ENCODE data around the gene SZT2.

DNA sequence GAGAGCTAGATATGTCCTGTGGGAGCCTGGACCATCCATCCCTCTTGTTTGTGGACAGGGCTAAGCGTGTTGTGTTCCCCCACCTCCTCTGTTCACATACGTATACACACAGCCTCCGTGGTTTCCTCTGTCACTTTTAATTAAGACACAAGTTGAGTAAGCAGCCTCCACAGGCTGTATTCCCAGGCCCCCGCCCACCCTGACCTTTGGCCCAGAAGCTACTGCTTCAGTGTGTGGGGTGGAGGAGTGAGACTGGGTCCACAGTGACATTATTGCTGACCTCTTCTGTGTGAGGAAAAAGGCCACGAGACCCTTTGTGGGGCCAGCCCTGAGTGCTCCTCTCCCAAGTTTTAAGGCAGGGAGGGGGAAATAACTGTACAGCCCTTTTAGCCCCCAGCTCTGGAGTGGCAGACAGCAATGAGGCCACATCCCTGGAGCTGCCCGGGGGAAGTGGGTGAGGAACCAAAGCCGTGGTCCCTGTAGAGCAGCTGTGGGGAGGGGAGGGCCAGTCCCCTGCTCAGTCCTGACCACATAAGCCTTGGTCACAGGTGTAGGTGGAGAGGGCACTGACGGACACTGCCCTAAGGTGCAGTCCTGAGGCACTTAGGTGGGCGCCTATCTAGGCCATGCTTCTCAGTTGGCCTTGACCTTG, 26.3 kb upstream of the SZT2 start:
- TF ChIP-seq MAFF (IDR thresholded peaks at IDR 0.05; ENCODE audit: low read depth, low read length) (no peak), PTBP1 (IDR thresholded peaks at IDR 0.05; ENCODE audit: low read depth, low read length, poor library complexity, severe bottlenecking) (no peak)
- TF ChIP-seq, protein P1, sequence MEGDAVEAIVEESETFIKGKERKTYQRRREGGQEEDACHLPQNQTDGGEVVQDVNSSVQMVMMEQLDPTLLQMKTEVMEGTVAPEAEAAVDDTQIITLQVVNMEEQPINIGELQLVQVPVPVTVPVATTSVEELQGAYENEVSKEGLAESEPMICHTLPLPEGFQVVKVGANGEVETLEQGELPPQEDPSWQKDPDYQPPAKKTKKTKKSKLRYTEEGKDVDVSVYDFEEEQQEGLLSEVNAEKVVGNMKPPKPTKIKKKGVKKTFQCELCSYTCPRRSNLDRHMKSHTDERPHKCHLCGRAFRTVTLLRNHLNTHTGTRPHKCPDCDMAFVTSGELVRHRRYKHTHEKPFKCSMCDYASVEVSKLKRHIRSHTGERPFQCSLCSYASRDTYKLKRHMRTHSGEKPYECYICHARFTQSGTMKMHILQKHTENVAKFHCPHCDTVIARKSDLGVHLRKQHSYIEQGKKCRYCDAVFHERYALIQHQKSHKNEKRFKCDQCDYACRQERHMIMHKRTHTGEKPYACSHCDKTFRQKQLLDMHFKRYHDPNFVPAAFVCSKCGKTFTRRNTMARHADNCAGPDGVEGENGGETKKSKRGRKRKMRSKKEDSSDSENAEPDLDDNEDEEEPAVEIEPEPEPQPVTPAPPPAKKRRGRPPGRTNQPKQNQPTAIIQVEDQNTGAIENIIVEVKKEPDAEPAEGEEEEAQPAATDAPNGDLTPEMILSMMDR (CRISPR knock-in tag; IDR thresholded peaks at IDR 0.05), result no peak
